ENCODE data around the gene PROM1.

PROM1 gene

DNA sequence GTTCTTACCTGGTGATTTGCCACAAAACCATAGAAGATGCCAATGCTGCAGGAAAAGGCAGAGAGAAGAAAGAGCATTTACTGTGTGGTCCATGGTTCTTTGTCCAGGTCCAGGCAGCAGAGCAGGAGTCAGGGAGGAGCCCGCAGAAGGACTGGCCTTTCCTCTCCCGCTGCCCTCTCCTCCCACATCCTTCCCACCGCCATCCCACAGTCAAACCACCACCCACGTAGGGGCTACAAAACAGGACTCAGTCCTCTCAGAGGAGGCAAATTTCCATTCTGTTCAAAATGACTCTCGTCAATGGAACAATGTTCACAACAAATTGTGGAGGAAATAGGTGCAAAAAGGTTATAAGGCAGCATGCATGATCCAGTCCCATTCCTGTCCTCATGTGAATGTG, 58.6 kb downstream of the PROM1 start:
- TF ChIP-seq, protein P1, sequence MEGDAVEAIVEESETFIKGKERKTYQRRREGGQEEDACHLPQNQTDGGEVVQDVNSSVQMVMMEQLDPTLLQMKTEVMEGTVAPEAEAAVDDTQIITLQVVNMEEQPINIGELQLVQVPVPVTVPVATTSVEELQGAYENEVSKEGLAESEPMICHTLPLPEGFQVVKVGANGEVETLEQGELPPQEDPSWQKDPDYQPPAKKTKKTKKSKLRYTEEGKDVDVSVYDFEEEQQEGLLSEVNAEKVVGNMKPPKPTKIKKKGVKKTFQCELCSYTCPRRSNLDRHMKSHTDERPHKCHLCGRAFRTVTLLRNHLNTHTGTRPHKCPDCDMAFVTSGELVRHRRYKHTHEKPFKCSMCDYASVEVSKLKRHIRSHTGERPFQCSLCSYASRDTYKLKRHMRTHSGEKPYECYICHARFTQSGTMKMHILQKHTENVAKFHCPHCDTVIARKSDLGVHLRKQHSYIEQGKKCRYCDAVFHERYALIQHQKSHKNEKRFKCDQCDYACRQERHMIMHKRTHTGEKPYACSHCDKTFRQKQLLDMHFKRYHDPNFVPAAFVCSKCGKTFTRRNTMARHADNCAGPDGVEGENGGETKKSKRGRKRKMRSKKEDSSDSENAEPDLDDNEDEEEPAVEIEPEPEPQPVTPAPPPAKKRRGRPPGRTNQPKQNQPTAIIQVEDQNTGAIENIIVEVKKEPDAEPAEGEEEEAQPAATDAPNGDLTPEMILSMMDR (IDR thresholded peaks at IDR 0.05; ENCODE audit: low read length, missing control alignments) = no peak
- DNase-seq (ENCODE audit: low read depth) = no peak
- no peak overlapping the region for H3K4me3 ChIP-seq (replicated peaks; ENCODE audit: low read depth, low read length)

DNA sequence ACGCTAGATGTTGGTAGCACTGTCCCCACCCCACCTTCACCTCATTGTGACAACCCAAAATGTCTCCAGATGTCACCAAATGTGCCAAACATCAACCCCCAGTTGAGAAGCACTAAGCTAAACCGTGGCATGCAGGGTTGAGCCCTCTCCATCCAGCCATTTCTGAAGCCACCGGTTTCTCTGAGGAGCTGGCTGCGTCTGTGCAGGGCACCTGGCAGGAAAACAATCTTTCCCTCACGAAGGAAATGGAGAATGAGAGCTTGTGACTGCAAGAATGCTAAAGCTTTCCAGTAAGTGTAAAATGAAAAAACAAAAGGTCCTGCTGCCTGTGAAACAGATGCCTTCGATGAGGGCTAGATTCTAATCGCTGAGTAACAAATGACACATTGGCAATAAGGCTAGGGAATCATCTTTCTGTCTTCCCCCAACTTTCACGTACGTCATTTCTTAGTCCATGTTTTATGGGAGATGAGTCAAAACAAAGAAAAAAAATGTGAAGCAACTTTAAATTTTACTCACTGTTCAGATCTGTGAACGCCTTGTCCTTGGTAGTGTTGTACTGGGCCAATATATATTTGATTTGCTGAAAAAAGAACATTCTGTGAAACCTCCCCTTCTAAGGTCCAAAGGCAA, 59.9 kb downstream of the PROM1 start:
- H3K4me3 ChIP-seq (replicated peaks; ENCODE audit: low read depth, low read length) = no peak overlapping the region
- DNase-seq (ENCODE audit: low read depth) = no peak
- TF ChIP-seq, protein P1 (IDR thresholded peaks at IDR 0.05; ENCODE audit: low read length, missing control alignments) = no peak

DNA sequence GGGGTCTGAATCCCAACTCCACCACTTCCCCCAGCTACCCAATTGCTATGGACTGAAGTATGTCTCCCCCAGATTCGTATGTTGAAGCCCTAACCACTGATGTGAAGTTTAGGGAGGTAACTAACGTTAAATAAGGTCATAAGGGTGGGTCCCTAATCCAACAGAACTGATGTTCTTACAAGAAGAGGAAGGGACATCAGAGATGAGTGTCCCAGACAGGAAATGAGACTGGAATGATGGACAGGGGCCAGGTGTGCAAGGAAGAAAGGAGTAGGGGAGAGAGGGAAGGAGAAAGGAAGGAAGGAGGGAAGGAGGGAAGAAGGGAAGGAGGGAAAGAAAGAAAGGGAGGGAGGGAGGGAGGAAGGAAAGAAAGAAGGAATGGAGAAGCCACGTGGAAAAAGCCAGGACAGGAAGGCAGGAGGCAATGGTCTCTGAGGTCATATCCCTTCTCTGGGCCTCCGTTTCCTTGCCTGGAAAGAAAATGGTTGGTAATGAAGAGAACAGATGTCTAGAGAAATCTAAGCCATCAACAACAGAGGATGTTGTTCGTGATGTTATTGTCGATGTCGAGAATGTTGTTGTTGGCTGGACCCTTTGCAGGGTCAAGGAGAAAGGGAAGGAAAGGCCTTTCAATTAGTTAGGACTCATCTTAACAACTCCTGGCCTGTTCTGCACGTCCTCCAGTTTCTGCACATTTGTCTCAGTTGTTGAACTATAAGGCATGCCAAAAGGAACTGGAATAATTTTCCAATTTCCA, 61.8 kb downstream of the PROM1 start:
- TF ChIP-seq, protein P1 (IDR thresholded peaks at IDR 0.05; ENCODE audit: low read length, missing control alignments) = no peak
- no peak overlapping the region for H3K4me3 ChIP-seq (replicated peaks; ENCODE audit: low read depth, low read length)
- no peak for DNase-seq (ENCODE audit: low read depth)

DNA sequence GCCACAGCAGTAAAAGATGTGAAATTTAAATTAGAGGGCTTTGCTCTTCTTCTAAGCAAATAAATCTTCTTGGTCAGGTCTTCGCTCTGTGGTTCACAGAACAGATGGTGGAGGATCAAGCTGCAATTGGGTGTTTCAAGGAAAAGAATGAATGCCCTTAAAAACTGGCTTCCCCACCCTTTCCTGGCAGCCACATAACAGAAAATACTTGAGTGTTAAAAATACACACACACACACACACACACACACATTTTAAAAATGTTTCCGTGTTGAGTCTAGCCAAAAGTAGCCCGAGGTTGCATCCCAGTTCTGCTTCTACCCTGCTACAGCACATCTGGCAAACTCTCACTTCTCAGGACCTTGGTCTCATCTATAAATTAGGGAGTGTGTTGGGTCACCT, 64.2 kb downstream of the PROM1 start:
- H3K4me3 ChIP-seq (replicated peaks; ENCODE audit: low read depth, low read length) = no peak overlapping the region
- TF ChIP-seq, protein P1 (IDR thresholded peaks at IDR 0.05; ENCODE audit: low read length, missing control alignments) = no peak
- no peak for DNase-seq (ENCODE audit: low read depth)

DNA sequence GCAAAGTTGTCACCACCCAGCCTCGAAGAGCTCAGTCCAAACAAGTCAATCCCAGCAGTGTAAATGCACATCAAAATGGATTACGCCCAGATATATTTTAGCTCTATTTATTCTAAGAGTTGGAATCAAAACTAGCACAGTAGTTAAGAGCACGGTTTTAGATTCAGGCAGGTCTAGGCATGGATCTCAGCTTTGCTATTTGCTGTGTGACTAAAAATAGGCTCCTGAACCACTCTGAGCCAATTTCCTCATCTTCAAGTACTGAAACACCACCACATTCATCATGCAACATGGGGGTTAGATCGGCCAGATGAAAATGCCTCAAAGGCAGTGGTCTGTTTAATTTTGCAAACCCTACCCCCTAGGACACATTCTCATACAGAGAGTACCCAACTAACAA, 65.0 kb downstream of the PROM1 start:
- TF ChIP-seq, protein P1 (IDR thresholded peaks at IDR 0.05; ENCODE audit: low read length, missing control alignments) = no peak
- DNase-seq (ENCODE audit: low read depth) = no peak
- H3K4me3 ChIP-seq (replicated peaks; ENCODE audit: low read depth, low read length) = no peak overlapping the region

DNA sequence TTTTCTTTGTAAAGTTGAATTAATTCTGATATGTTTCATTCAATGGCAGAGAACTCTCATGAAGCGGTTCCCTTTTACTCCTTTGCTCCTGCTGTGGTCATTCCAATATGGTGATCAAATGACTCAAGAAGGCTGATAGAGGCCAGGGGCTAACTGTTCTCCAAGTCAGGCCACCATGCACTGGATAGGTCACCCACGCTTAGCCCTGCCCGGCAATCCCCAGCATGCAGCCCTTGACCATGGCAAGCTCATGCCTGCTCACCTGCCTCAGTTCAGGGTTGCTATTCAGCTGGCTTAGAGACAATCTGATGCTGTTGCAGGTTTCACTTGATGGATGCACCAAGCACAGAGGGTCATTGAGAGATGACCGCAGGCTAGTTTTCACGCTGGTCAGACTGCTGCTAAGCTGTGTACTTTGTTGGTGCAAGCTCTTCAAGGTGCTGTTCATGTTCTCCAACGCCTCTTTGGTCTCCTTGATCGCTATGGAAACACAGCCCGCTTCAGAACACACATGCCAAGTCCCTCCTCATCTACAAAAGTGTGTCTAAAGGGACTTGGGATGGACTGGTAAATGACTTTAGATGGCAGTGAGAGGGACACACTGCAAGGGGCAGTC, 65.7 kb downstream of the PROM1 start:
- DNase-seq (ENCODE audit: low read depth) = no peak
- TF ChIP-seq, protein P1 (IDR thresholded peaks at IDR 0.05; ENCODE audit: low read length, missing control alignments) = no peak
- no peak overlapping the region for H3K4me3 ChIP-seq (replicated peaks; ENCODE audit: low read depth, low read length)
